ENCODE data around the gene RNASE12. TPM values are rescaled to one million over a fixed set of nuclear protein-coding genes. Genes with fewer than 3 reads are reported as not detected.

RNASE12 gene
- total and polyA plus RNA-seq, 9 of the 15 experiments (the other 6 are each of a cell fraction or from before 2014, with no cell fraction given), result 0.24 TPM; not detected in 8

DNA sequence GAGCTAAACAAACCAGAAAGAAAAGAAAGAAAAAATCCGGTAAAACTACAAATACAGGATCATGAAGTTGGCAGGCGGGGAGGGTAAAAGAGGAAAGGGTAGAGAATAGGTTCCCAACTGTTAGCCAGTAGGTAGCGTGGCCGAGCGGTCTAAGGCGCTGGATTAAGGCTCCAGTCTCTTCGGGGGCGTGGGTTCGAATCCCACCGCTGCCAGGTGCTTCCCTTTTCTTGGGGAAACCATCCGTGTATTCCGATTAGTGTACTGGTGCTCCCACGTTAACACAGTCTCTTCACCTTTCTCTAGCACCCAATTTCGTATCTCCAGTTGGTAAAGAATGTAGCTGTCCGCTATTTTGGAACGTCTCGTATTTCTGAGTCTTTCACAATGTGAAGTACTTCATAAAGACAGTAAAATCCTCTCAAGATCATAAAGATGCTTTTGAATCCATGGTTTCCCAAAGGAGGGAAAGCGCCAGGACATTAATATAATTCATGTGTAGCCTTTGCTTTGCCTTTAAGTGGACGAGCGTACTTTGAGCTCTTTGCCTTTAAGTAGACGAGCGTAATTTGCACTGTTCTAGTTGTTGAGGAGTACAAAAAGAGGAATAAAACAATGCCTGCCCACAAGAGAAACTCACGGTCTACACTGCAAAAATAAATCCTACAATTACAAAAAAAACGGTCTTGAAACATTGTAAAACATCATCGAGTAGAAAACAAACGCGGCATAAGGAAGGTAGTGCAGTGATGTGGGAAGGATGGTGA lies 19.0 kb upstream of the RNASE12 start (continued):
- no peak for TF ChIP-seq MBD2 (IDR thresholded peaks at IDR 0.05; ENCODE audit: borderline replicate concordance, low read depth)
- no peak for TF ChIP-seq RBM34 (IDR thresholded peaks at IDR 0.05; ENCODE audit: borderline replicate concordance, insufficient read depth, low read length)
- no peak for TF ChIP-seq NR2C1 (IDR thresholded peaks at IDR 0.05)
- no peak for TF ChIP-seq NR2C1 (tag; IDR thresholded peaks at IDR 0.05)
- no peak for TF ChIP-seq ZNF12 (CRISPR knock-in tag; IDR thresholded peaks at IDR 0.05)
- no peak for TF ChIP-seq ZNF780A (CRISPR knock-in tag; IDR thresholded peaks at IDR 0.05)
- TF ChIP-seq, protein P1, sequence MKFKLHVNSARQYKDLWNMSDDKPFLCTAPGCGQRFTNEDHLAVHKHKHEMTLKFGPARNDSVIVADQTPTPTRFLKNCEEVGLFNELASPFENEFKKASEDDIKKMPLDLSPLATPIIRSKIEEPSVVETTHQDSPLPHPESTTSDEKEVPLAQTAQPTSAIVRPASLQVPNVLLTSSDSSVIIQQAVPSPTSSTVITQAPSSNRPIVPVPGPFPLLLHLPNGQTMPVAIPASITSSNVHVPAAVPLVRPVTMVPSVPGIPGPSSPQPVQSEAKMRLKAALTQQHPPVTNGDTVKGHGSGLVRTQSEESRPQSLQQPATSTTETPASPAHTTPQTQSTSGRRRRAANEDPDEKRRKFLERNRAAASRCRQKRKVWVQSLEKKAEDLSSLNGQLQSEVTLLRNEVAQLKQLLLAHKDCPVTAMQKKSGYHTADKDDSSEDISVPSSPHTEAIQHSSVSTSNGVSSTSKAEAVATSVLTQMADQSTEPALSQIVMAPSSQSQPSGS (CRISPR knock-in tag; IDR thresholded peaks at IDR 0.05), result no peak
- no peak for TF ChIP-seq ASH1L (IDR thresholded peaks at IDR 0.05; ENCODE audit: borderline replicate concordance, low read depth, partially characterized antibody)
- TF ChIP-seq ZBTB5 (IDR thresholded peaks at IDR 0.05), result peak; percentile 77; the same call in 1 of the 2 replicates
- TF ChIP-seq MAFG (tag; conservative IDR thresholded peaks at IDR 0.05), result no peak
- no peak for TF ChIP-seq ZNF354B (CRISPR knock-in tag; IDR thresholded peaks at IDR 0.05)
- no peak for TF ChIP-seq NFYB (IDR thresholded peaks at IDR 0.05; ENCODE audit: extremely low read depth, insufficient read length)
- no peak for TF ChIP-seq NCOA6 (IDR thresholded peaks at IDR 0.05)
- TF ChIP-seq ZNF444 (CRISPR knock-in tag; IDR thresholded peaks at IDR 0.05), result no peak
- no peak for TF ChIP-seq CHD4 (IDR thresholded peaks at IDR 0.05; ENCODE audit: insufficient read depth, insufficient replicate concordance, low read depth, low read length, poor library complexity, severe bottlenecking)
- TF ChIP-seq KAT2B (IDR thresholded peaks at IDR 0.05; ENCODE audit: low read depth, low read length), result no peak
- TF ChIP-seq BRD4 (IDR thresholded peaks at IDR 0.05), result peak; percentile 81
- TF ChIP-seq ZNF785 (CRISPR knock-in tag; IDR thresholded peaks at IDR 0.05), result no peak
- TF ChIP-seq PRPF4 (IDR thresholded peaks at IDR 0.05; ENCODE audit: insufficient read depth, low read depth, low read length, poor library complexity, severe bottlenecking), result no peak
- TF ChIP-seq, protein P2, sequence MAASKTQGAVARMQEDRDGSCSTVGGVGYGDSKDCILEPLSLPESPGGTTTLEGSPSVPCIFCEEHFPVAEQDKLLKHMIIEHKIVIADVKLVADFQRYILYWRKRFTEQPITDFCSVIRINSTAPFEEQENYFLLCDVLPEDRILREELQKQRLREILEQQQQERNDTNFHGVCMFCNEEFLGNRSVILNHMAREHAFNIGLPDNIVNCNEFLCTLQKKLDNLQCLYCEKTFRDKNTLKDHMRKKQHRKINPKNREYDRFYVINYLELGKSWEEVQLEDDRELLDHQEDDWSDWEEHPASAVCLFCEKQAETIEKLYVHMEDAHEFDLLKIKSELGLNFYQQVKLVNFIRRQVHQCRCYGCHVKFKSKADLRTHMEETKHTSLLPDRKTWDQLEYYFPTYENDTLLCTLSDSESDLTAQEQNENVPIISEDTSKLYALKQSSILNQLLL (CRISPR knock-in tag; IDR thresholded peaks at IDR 0.05; ENCODE audit: borderline replicate concordance), result no peak
- no peak for TF ChIP-seq ZNF174 (CRISPR knock-in tag; IDR thresholded peaks at IDR 0.05)

Data from K562 (cell line).